Ascending aorta (tissue), 1 donor: ENCODE results near the gene PRR22. TPM values are rescaled to one million over a fixed set of nuclear protein-coding genes. Genes with fewer than 3 reads are reported as not detected.

Experiments used
- total RNA-seq: library from RNA; depleted of rRNA; stranded (reverse); fragments of >200 nt; gene quantifications from one replicate; pipeline ENCODE4 v1.1.0, GENCODE V29; 2016

The PRR22 gene
- total RNA-seq, 1 donor from 2014 or later, result 3.5 TPM

Other genes starting within 250 kb of the PRR22 start
- gene TINCR, start 216.8 kb downstream of the PRR22 start, total RNA-seq, result not detected
- gene SAFB2, start 162.0 kb downstream of the PRR22 start, total RNA-seq, result 10.7 TPM
- 114 TPM for gene SAFB, start 161.7 kb downstream of the PRR22 start, total RNA-seq
- 75.6 TPM for gene MICOS13, start 104.2 kb downstream of the PRR22 start, total RNA-seq
- 116 TPM for gene HSD11B1L, start 103.7 kb downstream of the PRR22 start, total RNA-seq
- 885 TPM for gene RPL36, start 94.5 kb downstream of the PRR22 start, total RNA-seq
- gene LONP1, start 64.6 kb downstream of the PRR22 start, total RNA-seq, result 60.0 TPM
- not detected for gene CATSPERD, start 64.1 kb downstream of the PRR22 start, total RNA-seq
- gene DUS3L, start 6.4 kb upstream of the PRR22 start, total RNA-seq, result 13.1 TPM
- 0.85 TPM for gene NRTN, start 20.3 kb upstream of the PRR22 start, total RNA-seq
- not detected for gene FUT6, start 55.0 kb upstream of the PRR22 start, total RNA-seq
- not detected for gene FUT3, start 66.7 kb upstream of the PRR22 start, total RNA-seq
- gene FUT5, start 85.8 kb upstream of the PRR22 start, total RNA-seq, result not detected
- 205 TPM for gene NDUFA11, start 119.0 kb upstream of the PRR22 start, total RNA-seq
- 15.2 TPM for gene VMAC, start 120.1 kb upstream of the PRR22 start, total RNA-seq
- 8.1 TPM for gene CAPS, start 129.5 kb upstream of the PRR22 start, total RNA-seq
- gene RANBP3, start 193.4 kb upstream of the PRR22 start, total RNA-seq, result 48.0 TPM